Stimulated activated CD4-positive, alpha-beta T cell treated with anti-CD3 and anti-CD28 coated beads, Interleukin-4, amount 100 ng/mL, for 48 hours (primary cell): Measurements from ENCODE around the gene DKKL1.

ENCODE experiments used
- DNase-seq, 2 donors: peaks; one replicate each; pipeline ENCODE4 v3.0.0-alpha.2; 2020; ENCODE audit warnings: low read depth in 2 of 2

Gene DKKL1

GRCh38 chr19:49338023-49338677 is 25.5 kb upstream of the DKKL1 start:
- DNase-seq, result no peak

DNA sequence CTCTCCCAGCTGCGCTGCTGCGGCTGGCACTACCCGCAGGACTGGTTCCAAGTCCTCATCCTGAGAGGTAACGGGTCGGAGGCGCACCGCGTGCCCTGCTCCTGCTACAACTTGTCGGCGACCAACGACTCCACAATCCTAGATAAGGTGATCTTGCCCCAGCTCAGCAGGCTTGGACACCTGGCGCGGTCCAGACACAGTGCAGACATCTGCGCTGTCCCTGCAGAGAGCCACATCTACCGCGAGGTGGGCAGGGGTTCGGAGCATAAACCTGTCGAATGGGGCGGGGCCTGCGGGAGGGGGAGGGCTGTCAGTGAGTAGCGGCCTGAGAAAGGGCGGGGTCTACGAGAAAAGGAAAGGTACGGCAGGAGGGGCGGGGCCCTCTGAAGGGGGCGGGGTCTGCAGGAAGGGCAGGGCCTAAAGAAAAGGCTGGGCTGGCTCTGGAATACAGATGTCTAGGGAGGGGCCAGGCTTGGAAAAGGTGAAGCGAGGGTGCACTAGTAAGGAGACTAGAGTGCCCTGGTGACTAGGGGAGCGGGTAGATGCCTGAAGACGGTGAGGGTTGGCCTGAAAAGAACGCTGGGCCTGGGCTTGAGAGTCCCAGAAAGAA is 24.9 kb upstream of the DKKL1 start:
- no peak for DNase-seq

- no peak for DNase-seq
These were observed 24.2 kb upstream of the DKKL1 start for GRCh38 chr19:49339301-49340068.

DNA sequence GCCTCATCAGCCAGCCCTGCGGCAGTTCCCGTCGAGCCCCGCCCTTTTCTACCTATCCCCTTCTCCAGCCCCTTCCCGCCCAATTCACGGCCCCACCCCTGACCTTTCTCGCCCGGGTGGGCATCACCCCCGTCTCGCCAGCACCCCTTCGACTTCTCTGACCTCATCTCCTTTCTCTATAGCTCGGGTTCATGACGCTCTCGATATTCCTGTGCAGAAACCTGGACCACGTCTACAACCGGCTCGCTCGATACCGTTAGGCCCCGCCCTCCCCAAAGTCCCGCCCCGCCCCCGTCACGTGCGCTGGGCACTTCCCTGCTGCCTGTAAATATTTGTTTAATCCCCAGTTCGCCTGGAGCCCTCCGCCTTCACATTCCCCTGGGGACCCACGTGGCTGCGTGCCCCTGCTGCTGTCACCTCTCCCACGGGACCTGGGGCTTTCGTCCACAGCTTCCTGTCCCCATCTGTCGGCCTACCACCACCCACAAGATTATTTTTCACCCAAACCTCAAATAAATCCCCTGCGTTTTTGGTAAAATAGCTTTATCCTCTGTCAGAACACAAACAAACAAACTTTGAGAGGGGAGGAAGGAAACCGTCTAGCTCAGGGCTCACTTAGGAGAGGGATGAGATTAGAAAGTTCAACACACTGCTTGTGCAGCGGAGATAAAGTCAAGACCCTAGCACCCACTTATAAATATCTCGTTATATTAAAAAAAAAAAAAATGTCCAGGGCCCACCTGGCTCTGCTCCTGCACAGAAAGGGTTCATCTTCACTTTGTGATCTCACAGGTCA is 23.4 kb upstream of the DKKL1 start:
- no peak for DNase-seq

DNA sequence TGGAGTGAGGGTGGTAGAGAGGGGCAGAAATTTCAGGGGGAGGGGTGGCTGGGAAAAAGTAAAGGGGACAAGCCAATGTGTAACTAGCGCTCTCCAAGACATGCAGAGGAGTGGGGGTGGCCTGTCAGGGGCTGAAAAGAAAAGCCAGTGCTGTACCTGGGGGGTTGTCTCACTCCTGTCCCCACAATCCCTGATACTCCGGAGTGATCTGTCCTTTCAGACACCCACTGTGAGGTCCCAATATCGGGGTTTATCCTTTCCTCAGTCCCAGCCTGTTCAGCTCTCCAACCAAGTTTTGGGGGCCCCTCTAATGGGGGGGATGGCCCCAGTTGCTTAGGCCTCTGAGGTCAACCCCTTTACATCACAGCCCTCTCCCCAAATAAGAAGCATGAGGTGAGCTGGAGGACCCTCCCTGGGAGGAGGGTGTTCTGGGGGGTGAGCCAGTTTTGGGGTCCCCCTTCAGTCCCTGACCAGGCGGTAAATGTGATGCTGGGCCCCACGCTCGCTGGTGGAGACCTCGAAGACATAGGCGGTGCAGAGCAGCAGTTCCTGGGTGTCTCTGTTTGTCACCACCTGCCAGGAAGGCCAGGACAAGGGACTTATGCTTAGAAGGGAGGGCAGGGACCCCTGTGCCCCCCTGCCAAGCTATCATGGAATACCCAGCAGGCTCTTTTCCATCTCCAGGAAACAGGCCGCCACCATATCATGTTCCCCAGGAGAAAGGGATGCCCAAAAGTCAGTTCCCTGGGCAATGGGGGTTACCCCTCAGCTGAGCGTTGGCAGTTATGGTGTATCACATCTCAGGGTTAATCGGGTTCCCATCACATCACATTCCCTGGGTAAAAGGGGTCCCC is 22.6 kb upstream of the DKKL1 start:
- no peak for DNase-seq

GRCh38 chr19:49342291-49342721 is 21.4 kb upstream of the DKKL1 start:
- no peak for DNase-seq

GRCh38 chr19:49343123-49343522 is 20.6 kb upstream of the DKKL1 start:
- DNase-seq, result no peak

GRCh38 chr19:49344505-49345423 is 18.9 kb upstream of the DKKL1 start:
- no peak for DNase-seq

DNA sequence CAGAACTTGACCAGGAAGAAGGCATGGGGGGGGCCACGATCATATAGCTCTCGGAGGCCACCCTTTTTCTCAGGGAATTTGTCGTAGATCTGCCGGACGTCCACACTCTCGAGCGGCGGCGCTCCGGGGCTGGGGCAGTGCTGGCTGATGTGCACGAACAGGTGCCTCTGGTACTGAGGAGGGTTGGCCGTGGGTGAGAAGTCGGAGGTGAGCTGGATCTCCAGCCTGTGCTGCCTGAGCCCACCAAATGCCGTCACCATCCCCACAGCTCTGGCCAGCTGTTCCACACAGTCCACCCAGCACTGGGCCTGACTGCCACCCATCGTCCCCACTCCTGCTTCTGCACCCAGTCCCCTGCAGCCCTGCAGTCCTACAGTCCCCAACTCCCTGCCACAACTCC is 16.5 kb upstream of the DKKL1 start:
- DNase-seq, result no peak

GRCh38 chr19:49347835-49348234 is 15.8 kb upstream of the DKKL1 start:
- no peak for DNase-seq

DNA sequence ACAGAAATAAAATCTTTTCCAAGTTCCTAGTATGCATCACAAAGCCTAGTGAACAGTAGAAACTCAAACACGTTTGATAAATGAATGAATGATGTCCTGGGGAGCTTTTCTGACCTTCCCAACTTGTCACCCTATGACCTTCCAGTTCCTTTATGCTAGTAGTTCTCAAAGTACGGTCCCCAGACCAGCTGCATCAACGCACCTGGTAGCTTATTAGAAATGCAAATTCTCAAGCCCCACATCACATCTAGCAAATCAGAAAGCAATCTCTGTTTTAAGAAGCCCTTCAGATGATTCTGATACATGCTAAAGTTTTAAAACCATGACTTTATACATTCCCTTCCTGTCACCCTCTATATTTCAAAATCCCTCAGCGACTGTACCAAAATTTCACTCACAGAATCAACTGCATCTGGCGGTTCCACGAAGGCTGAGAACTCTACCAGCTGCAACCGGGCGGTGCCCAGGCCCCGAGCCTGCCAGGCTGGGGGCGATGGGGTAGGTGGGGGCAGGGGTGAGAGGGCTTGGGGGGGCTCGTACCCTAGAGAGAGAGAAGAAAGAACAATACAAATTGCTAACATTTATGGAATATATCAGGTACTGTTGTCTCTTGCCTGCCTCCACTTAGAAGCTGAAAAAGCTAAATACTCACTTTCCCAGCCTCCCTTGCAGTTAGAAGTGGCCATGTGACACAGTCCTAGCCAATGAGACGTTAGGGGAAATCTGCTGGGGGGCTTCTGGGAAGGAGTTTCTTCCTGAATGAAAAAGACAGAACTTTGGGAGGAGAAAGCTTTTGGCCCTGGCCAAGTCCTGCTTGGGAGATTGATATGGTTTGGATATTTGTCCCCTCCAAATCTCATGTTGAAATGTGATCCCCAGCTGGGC is 15.1 kb upstream of the DKKL1 start:
- DNase-seq, result no peak

- DNase-seq, result no peak
These were observed 14.1 kb upstream of the DKKL1 start for GRCh38 chr19:49349567-49349966.

- DNase-seq, result no peak
These were observed 7.7 kb upstream of the DKKL1 start for GRCh38 chr19:49355909-49356353.

DNA sequence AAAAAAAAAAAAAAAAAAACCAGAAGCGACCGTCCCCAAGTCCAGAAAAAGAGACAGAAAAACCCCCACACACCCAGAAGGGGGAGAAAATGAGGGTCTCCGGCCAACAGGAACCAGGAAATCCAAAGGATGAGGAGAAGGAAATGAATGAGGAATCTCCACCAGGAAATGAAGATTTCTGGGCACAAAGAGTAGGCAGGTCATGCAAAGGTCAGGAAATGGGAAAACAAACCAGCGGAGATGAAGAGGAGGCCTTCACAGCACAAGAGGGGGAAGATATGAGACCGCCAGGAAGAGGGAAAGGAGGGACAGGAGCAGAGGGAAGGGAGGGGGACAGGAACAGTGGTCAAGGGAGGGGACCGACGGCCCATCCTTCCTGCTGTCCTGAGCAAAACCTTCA is 7.3 kb upstream of the DKKL1 start:
- no peak for DNase-seq

DNA sequence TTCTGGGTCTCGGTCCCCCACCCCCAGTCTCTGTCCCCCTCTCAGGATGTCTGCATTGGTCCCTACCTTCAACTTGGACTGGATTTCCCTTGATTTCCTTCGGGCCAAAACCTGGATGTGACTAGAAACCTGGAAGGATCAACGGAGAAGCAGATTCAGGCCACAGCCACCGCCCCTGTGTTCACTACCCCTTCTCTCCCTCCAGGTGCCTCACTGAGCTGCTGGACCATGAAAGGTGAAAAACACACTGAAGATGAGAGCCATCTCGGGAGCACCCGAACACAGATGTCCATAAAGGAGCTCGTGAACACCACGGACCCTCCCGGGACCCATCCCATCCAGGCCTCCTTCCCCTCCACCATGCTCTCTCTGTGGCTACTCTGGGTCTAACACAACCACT is 6.5 kb upstream of the DKKL1 start:
- no peak for DNase-seq

GRCh38 chr19:49359851-49360820 is 3.5 kb upstream of the DKKL1 start:
- no peak for DNase-seq

DNA sequence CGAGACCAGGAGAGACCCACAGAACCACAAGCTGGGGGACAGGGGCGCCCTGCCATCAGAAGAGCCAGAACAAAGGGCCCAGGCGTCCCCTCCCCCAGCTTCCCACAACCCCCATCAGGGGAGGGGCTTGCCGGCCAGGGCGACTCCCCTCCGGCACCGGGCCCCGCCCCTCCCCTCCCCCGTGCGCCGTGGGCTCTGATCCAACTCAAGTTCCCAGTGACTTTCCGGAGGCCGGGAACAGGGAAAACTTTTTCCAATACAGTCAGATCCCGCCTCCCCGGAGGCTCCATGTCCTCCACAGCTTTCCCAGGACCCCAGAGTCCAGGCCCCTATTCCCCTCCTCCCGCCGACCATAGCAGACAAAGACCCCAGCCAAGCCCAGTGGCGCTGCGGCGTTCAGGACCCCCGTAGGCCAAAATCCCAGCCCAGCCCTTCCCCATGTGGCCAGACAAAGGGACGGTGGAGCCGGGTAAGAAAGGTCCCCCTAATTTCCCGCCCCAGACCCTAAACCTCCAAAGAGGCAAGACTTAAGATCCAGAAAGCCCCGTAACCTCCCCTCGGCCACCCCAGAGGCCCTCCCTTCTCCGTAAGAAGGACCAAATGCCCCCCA is 2.1 kb upstream of the DKKL1 start:
- DNase-seq, result no peak
